Activated T-helper 2 cell treated with anti-CD3 and anti-CD28 coated beads, Interferon-gamma antibody, Interleukin-2, Interleukin-4, amounts not matched to agents 10 μg/mL and 5 μg/mL and 100 μg/mL, durations not matched to agents 14 hours and 24 hours and 36 hours (primary cell): ENCODE data around the gene COL13A1. TPM values are rescaled to one million over a fixed set of nuclear protein-coding genes. Genes with fewer than 3 reads are reported as not detected.

Experiments used
- DNase-seq: peaks from one replicate; pipeline ENCODE4 v3.0.0; 2021; ENCODE audit warnings: low spot score
- H3K27ac Mint-ChIP-seq: one replicate; pipeline ENCODE4 v1.8.0; 2021; ENCODE audit warnings: mixed read lengths
- H3K27me3 Mint-ChIP-seq: one replicate; pipeline ENCODE4 v1.8.0; 2021; ENCODE audit warnings: low read depth, mixed read lengths
- H3K36me3 Mint-ChIP-seq: one replicate; pipeline ENCODE4 v1.8.0; 2021; ENCODE audit warnings: low read depth, mixed read lengths
- H3K4me1 Mint-ChIP-seq: one replicate; pipeline ENCODE4 v1.8.0; 2021; ENCODE audit warnings: low read depth, mixed read lengths
- H3K4me3 Mint-ChIP-seq: one replicate; pipeline ENCODE4 v1.8.0; 2021; ENCODE audit warnings: low read depth, mild to moderate bottlenecking, moderate library complexity, mixed read lengths
- H3K9me3 Mint-ChIP-seq: one replicate; pipeline ENCODE4 v1.8.0; 2021; ENCODE audit warnings: mixed read lengths
- intact Hi-C: fragments of 100-400 bp; cut with micrococcal nuclease; formaldehyde crosslinking; loops from one replicate; pipeline ENCODE4 v1.15.1; 2023
- total RNA-seq: library from RNA; stranded (reverse); gene quantifications from 2 replicates; pipeline ENCODE4 v1.2.3, GENCODE V29; 2022

Gene COL13A1
- total RNA-seq, 1 donor from 2014 or later, result not detected

DNA sequence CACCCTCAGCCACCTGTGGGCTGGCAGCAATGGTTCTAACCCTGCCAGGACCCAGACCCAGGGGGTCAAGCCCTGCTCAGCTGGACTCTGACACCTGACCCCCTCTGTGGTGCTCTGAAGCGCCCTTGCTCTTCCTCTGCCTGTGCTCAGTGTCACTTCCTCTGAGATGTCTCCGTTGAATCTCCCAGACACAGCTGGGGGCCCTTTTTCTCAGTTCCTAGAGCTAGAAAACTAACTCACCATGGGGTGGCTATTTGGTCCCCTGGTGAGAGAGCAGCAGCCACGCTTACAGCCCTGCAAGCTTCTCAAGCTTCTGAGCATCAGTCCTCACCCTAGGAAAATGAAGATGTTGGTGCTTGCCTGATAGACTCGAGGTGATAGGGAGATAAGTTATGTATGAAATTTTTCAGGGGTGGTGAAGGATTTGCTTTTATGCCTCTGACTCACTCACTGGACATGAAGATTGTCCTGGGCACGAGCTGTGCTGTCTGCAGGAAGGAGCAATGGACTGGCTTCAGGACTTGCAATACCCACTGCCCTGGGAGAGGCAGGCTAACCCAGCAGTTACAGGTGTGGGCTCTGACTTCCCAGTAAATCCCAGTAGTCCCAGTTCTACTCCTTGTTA is 29.6 kb downstream of the COL13A1 start:
- intact Hi-C loops, result no loop called here
- Mint-ChIP-seq H3K4me1 (no peaks in the 10 kb centered on the region), H3K36me3 (no peaks in the 10 kb centered on the region), H3K27ac (no peak overlapping the region), H3K9me3 (no peaks in the 10 kb centered on the region), H3K27me3 (peaks cover 49% of the 10 kb centered on the region), H3K4me3 (no peak overlapping the region)
- no peak for DNase-seq

DNA sequence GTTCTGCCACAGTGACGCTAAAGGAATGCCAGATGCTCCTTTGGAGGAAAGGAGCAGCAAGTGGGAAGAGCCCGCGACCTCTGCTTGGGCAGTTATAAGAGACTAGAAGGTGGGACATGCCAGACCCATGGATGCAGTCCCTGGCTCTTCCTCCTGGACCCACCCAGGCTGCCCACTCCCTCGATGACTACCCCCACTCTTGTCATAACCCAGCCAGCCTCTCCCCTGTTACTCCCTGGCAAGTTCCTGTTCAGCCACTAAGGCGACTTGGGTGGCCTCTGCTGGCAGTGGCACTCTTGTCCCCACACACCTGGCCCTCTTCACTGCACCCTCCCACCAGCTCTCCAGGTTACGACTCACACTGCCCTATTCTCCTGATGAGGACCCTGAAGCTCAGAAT is 33.5 kb downstream of the COL13A1 start:
- intact Hi-C loops, result no loop called here
- no peak overlapping the region for H3K4me3 Mint-ChIP-seq
- no peak for DNase-seq
- no peak overlapping the region for H3K27ac Mint-ChIP-seq
- no peaks in the 10 kb centered on the region for H3K36me3 Mint-ChIP-seq
- H3K9me3 Mint-ChIP-seq, result no peaks in the 10 kb centered on the region
- H3K4me1 Mint-ChIP-seq, result no peaks in the 10 kb centered on the region
- peaks cover 27% of the 10 kb centered on the region for H3K27me3 Mint-ChIP-seq

- Mint-ChIP-seq H3K4me1 (no peaks in the 10 kb centered on the region), H3K36me3 (no peaks in the 10 kb centered on the region), H3K9me3 (no peaks in the 10 kb centered on the region), H3K4me3 (no peak overlapping the region), H3K27ac (no peak overlapping the region), H3K27me3 (peaks cover 27% of the 10 kb centered on the region)
- DNase-seq, result no peak
- intact Hi-C loops, result no loop called here
Measured at GRCh38 chr10:69835875-69836730, 34.4 kb downstream of the COL13A1 start.

GRCh38 chr10:69836731-69837030 is 35.0 kb downstream of the COL13A1 start:
- H3K9me3 Mint-ChIP-seq, result no peaks in the 10 kb centered on the region

GRCh38 chr10:69837261-69837660 is 35.6 kb downstream of the COL13A1 start:
- no peak for DNase-seq
- Mint-ChIP-seq H3K4me3 (no peak overlapping the region), H3K36me3 (no peaks in the 10 kb centered on the region), H3K4me1 (no peaks in the 10 kb centered on the region), H3K9me3 (no peaks in the 10 kb centered on the region), H3K27me3 (peaks cover 21% of the 10 kb centered on the region), H3K27ac (no peak overlapping the region)
- intact Hi-C loops, result no loop called here

More at GRCh38 chr10:69836731-69837030, 35.0 kb downstream of the COL13A1 start:
- intact Hi-C loops, result no loop called here
- Mint-ChIP-seq H3K4me1 (no peaks in the 10 kb centered on the region), H3K4me3 (no peak overlapping the region), H3K36me3 (no peaks in the 10 kb centered on the region), H3K27me3 (peaks cover 22% of the 10 kb centered on the region), H3K27ac (no peak overlapping the region)
- DNase-seq, result no peak

- Mint-ChIP-seq H3K9me3 (no peaks in the 10 kb centered on the region), H3K27me3 (peaks cover 18% of the 10 kb centered on the region), H3K27ac (no peak overlapping the region), H3K36me3 (no peaks in the 10 kb centered on the region), H3K4me3 (no peak overlapping the region), H3K4me1 (no peaks in the 10 kb centered on the region)
- intact Hi-C loops, result no loop called here
- DNase-seq, result no peak
Measured at GRCh38 chr10:69838418-69838817, 36.7 kb downstream of the COL13A1 start.

- Mint-ChIP-seq H3K9me3 (no peaks in the 10 kb centered on the region), H3K36me3 (no peaks in the 10 kb centered on the region), H3K27me3 (peaks cover 13% of the 10 kb centered on the region), H3K4me3 (no peak overlapping the region), H3K27ac (no peak overlapping the region), H3K4me1 (no peaks in the 10 kb centered on the region)
- no peak for DNase-seq
- intact Hi-C loops, result no loop called here
Measured at GRCh38 chr10:69838853-69839252, 37.1 kb downstream of the COL13A1 start.

DNA sequence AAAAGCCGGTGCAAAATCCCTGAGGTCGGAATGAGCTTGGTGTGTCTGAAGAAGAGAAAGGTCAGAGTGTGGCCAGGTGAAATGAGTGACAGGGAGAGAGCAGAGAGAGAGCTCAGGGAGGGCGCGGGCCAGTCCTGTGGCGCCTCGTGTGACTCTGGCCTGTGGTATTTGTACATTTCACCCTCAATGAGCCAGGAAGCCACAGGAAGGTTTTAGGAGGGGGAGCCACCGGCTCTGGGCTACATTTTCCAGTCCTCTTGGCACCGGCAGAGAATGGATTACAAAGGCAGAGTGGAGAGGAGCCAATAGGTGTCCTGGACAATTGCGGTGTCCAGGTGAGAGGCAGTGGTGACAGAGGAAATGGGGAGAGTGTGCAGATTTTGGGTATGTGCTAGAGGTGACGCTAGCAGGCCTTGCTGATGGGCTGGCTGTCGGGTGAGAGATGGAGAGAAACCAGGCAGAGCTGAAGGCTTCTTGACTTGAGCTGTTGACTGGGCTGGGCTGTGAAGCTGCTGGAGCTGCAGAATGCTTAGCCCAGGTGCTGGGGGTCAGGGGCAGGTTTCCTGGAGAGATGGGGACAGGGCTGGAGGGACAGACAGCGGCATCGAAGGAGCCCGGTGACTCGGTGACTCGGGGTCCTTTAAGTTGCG is 38.1 kb downstream of the COL13A1 start:
- Mint-ChIP-seq H3K36me3 (no peaks in the 10 kb centered on the region), H3K9me3 (no peaks in the 10 kb centered on the region)

DNA sequence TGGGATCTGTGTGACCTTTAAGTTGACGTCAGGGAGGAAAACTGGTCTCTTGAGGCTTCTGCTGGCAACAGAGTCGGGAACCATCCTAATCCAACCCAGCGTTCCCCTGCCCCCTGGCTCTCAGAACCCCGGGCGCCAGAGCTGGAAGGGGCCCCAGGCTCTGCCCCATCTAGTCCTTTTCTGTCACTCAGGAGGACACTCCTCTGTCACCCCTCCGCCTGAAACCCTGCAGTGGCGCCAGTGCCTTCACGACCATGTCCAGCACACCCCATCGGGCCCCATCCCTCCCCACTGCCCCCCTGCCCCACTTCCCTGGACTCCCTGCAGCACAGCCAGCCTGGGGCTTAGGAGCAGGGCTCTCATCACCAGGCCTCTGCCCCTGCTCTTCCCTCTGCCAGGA is 39.1 kb downstream of the COL13A1 start:
- intact Hi-C loops, result no loop called here
- H3K4me1 Mint-ChIP-seq, result no peaks in the 10 kb centered on the region
- no peaks in the 10 kb centered on the region for H3K36me3 Mint-ChIP-seq
- no peak overlapping the region for H3K27ac Mint-ChIP-seq
- no peaks in the 10 kb centered on the region for H3K9me3 Mint-ChIP-seq
- no peak overlapping the region for H3K4me3 Mint-ChIP-seq
- DNase-seq, result no peak
- H3K27me3 Mint-ChIP-seq, result peaks cover 8% of the 10 kb centered on the region

More for the DNA sequence above, 38.1 kb downstream of the COL13A1 start:
- peaks cover 6% of the 10 kb centered on the region for H3K27me3 Mint-ChIP-seq
- no peak overlapping the region for H3K27ac Mint-ChIP-seq
- intact Hi-C loops, result no loop called here
- H3K4me1 Mint-ChIP-seq, result no peaks in the 10 kb centered on the region
- no peak for DNase-seq
- no peak overlapping the region for H3K4me3 Mint-ChIP-seq

- H3K36me3 Mint-ChIP-seq, result no peaks in the 10 kb centered on the region
- intact Hi-C loops, result no loop called here
- no peaks in the 10 kb centered on the region for H3K4me1 Mint-ChIP-seq
- no peak for DNase-seq
- H3K27me3 Mint-ChIP-seq, result peaks cover 12% of the 10 kb centered on the region
- no peak overlapping the region for H3K4me3 Mint-ChIP-seq
- no peaks in the 10 kb centered on the region for H3K9me3 Mint-ChIP-seq
- no peak overlapping the region for H3K27ac Mint-ChIP-seq
Measured at GRCh38 chr10:69842020-69842419, 40.3 kb downstream of the COL13A1 start.

- H3K27ac Mint-ChIP-seq, result no peak overlapping the region
- H3K36me3 Mint-ChIP-seq, result no peaks in the 10 kb centered on the region
- H3K27me3 Mint-ChIP-seq, result peaks cover 17% of the 10 kb centered on the region
- H3K4me1 Mint-ChIP-seq, result no peaks in the 10 kb centered on the region
- no peak for DNase-seq
- no peak overlapping the region for H3K4me3 Mint-ChIP-seq
- intact Hi-C loops, result no loop called here
- no peaks in the 10 kb centered on the region for H3K9me3 Mint-ChIP-seq
Measured at GRCh38 chr10:69842882-69843281, 41.2 kb downstream of the COL13A1 start.

- H3K4me1 Mint-ChIP-seq, result no peaks in the 10 kb centered on the region
Measured at GRCh38 chr10:69843923-69844322, 42.2 kb downstream of the COL13A1 start.

DNA sequence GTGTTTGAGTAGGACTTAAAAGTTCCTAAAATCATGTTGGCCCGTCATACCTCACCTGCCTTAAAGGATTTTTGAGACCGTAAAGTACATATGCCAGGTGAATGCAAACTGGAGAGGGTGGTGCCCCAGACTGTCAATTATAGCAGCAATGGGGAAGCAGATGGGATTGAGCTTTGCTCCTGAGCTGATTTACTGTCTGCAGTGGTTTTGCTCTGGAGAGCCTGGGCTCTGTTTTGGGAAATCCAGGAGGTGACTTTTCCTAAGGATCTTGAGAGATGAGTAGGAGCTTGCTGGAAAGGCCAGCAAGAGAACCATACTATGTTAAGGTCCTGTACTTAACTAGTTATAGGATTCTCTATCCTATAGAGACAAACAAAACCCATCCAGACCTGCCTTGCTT is 43.0 kb downstream of the COL13A1 start:
- peaks cover 17% of the 10 kb centered on the region for H3K27me3 Mint-ChIP-seq
- H3K4me1 Mint-ChIP-seq, result no peaks in the 10 kb centered on the region
- no peak overlapping the region for H3K4me3 Mint-ChIP-seq
- H3K27ac Mint-ChIP-seq, result no peak overlapping the region
- no peaks in the 10 kb centered on the region for H3K9me3 Mint-ChIP-seq
- H3K36me3 Mint-ChIP-seq, result no peaks in the 10 kb centered on the region
- no peak for DNase-seq
- intact Hi-C loops, result no loop called here

More at GRCh38 chr10:69843923-69844322, 42.2 kb downstream of the COL13A1 start:
- DNase-seq, result no peak
- intact Hi-C loops, result no loop called here
- no peaks in the 10 kb centered on the region for H3K9me3 Mint-ChIP-seq
- H3K27ac Mint-ChIP-seq, result no peak overlapping the region
- H3K27me3 Mint-ChIP-seq, result peaks cover 17% of the 10 kb centered on the region
- no peaks in the 10 kb centered on the region for H3K36me3 Mint-ChIP-seq
- H3K4me3 Mint-ChIP-seq, result no peak overlapping the region
